IPS DF 19.7 (cell line): Measurements from ENCODE around the gene PIANP.
A peak's percentile ranks its signal among the peaks of the same experiment; 100 is the strongest.
"Not testable (repeated sequence)": the region's sequence is repeated elsewhere in the genome, so short reads cannot be mapped to it uniquely, and the experiment has no call there.

Experiments used
- DNase-seq: peaks from one replicate; pipeline ENCODE4 v3.0.0-alpha.2; 2013; ENCODE audit warnings: low read depth, low spot score

PIANP gene, protein sequence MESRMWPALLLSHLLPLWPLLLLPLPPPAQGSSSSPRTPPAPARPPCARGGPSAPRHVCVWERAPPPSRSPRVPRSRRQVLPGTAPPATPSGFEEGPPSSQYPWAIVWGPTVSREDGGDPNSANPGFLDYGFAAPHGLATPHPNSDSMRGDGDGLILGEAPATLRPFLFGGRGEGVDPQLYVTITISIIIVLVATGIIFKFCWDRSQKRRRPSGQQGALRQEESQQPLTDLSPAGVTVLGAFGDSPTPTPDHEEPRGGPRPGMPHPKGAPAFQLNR

DNA sequence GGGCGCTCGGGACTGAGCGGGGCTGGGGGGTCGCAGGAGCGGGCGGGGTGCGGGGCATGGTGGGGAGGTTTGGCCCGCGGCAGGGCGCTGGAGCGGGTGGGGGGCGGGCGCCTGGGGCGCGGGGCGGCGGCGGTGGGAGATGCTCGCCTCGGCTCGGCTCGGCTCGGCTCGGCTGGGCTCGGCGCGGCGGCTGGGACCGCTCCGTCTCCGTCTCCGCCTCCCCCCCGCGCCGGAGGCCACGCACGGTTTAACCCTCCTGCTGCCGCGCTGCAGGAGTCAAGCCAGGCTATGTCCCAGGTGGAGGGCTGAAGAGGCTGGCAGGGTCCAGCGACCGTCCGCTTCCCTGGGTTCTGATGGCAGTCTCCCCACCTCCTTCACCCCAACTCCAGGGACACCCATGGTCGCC is at the start of gene PIANP:
Gene PIANP (minus strand): TSS at position 170 of the 406 bp plus-strand sequence. CDS start 2,754 bp downstream, outside the sequence.
- no peak for DNase-seq

DNA sequence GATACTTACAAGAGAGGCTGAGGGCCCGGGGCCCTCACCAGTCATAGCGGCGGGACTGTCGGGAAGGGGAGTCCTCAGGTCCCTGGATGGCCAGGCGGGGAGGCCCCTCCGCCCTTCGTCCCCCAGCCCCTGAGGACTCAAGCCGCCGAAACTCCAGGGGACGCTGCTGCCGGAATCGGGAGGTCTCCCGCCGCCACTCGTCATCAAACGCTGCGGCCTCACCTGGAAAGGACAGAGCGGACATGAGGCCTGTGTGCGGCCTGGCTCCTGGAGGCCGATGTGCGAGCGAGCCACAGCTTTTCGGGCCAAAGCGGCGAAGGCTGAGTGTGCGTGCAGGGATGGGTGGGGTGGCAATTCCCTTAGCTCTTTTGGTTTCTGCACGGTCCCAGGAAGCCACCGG is 48.1 kb upstream of the PIANP start:
- no peak for DNase-seq

DNA sequence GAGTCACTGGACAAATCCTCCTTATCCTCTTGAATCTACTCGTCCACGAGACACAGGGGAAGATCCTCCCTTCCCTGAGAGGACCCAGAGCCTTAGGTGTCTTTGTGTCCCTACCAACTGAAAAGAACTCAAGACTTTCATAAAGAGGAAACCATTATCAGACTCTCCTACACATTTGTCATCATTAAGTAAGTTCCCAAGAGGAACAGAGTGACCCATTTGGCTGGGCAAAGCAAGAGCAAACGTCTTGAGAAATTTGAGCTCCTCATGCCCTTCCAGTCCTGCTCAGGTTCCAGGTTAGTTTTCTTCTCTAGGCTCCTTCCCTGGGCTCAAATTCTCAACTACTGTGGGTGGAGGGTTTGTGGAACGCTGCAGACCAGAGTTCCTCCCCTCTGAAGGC is 46.6 kb upstream of the PIANP start:
- no peak for DNase-seq

DNA sequence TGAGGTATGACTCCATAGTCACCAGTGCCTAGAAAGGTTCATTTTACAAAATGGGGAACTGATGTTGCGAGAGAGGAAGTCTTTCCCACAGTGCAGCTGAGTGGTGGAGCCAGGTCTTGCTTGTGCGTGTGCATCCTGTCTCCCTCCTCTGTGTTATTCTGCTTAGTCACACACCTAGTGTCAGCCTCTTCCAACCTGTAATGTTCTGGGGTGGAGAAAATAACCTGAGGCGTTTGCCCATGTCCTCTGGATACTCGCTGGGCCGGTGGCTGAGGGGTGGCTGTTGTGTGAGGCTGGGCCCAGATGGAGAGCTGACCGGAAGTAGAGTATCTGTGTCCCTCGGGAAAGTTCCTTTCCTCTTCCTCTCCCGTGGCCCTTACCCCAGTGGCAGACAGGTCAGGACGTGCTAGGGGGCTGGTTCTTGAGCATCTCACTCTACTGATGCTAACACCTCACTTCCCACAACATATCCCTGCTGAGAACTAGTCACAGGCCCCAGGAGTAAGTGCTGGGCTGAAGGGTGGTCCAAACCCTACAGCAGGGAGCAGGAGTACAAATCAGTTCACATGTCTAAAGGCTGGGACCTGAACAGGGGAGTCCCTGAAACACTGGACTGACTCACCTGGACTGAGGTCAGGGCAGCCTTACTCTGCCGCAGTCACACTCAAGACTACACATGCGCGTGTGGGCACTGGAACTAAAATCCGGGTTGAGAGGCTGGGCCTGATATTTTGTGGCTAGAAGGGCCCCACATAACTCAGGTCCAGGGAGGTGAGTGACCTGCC is 45.3 kb upstream of the PIANP start:
- DNase-seq, result no peak

DNA sequence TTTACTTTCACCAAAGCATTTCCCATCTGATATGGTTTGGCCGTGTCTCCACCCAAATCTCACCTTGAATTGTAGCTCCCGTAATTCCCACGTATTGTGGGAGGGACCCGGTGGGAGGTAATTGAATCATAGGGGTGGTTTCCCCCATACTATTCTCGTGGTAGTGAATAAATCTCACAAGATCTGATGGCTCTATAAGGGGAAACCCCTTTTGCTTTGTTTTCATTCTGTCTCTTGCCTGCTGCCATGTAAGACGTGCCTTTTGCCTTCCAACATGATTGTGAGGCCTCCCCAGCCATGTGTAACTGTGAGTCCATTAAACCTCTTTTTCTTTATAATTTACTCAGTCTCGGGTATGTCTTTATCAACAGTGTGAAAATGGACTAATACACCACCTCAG is 42.7 kb upstream of the PIANP start:
- DNase-seq, result not testable (repeated sequence)

DNA sequence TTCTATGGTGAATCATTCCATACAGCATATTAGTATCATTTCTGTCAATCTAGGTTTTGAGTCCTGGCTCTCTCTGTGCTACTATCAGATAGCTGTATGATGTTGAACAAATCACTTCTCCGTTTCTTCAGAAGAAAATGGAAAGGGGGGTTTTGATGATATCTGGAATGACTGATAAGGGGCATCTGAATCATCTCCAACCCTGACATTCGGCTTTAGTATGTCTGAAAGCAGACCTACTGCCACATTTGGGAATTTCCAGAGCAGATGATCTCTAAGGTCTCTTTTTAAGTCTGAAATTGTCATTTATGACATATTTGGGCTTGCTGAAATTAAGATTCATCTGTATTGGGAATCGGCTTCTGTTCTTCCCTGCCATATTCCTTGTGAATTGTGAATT is 42.2 kb upstream of the PIANP start:
- no peak for DNase-seq

DNA sequence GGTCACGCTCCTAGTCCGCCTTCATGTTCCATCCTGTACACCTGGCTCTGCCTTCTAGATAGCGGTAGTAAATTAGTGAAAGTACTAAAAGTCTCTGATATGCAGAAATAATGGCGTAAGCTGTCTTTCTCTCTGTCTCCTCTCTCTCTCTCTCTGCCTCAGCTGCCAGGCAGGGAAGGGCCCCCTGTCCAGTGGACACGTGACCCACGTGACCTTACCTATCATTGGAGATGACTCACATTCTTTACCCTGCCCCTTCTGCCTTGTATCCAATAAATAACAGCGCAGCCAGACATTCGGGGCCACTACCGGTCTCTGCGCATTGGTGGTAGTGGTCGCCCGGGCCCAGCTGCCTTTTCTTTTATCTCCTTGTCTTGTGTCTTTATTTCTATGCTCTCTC is 41.5 kb upstream of the PIANP start:
- DNase-seq, result not testable (repeated sequence)

DNA sequence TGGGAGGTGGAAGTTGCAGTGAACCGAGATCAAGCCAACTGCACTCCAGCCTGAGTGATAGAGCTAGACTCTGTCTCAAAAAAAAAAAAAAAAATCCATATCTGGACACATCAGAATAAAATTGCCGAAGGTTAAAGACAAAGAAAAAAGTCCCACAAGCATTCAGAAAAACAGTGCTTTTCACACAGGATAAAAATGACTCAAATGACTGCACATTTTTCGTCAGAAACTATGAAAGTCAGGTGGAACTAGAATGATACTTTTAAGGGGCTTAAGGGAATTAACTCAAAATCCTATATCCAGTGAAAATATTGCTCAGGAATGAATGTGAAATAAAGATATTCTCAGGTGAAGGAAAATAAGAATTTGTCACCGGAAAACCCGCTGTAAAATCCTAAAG is 36.1 kb upstream of the PIANP start:
- no peak for DNase-seq

DNA sequence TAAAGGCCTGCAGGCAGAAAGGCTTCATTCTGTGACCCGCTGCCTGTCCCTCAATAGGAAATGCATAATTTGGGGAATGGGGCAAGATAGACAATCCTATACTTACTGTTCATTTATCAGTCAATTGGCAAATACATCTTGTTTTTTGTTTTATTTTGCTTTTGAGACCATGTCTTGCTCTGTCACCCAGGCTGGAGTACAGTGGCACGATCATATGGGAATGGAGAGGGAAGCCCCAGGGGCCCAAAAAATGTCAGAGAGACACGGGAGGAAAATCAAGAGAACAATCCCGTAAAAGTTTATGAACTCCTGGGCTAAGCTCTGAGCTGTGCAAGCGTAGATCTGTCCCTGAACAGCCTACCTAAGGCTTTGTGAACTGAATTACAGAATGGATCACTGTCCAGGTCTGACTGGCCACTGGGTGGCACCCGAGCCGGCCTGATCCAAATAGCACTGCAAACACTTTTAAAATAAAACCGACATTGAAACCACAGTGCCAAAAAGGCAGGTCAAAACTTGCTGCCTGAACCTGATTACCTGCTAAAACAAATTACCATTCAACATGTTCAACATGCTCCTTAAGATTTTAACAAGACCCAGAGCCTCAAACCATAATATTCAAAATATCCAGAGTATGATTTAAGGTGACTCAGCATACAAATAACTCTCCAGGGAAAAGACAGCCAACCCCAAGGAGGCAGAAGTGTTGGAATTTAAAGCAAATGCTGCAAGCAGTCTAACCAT is 35.0 kb upstream of the PIANP start:
- no peak for DNase-seq

DNA sequence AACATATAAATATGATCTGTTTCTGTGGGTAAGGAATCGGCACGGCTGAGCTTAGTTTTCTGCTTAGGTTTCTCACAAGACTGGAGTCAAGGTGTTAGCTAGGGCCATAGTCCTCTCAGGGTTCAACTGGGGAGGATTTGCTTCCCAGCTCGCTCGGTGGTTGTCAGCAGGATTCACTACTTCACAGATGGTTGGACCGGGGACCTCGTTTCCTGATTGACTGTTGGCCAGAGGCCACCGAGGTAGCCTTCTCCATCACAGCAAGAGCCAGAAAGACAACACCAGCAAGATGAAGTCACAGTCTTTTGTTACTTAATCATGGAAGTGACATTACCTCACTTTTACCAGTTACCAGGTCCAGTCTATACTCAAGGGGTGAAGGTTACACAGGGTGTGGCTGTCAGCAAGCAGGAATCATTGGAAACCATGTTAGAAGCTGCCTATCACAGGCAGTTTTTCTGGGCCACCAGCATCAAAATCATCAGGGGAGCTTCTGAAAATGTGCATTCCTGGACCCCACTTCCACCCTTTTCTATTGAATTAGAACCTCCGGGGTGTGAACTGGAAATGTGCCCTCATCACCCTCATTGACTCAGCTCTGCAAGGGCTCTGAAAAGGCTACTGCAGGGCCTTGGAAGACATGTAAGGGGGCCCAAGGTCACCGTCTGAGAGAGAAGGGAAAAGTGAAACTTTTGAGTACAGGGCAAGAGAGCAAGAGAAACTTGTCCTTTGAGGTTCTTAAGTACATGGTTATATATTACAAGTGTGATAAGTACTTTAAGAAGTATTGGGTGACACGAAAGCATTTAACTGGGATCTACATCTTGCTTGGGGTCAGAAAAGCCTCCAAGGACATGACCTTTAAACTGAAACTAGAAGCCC is 34.1 kb upstream of the PIANP start:
- no peak for DNase-seq

DNA sequence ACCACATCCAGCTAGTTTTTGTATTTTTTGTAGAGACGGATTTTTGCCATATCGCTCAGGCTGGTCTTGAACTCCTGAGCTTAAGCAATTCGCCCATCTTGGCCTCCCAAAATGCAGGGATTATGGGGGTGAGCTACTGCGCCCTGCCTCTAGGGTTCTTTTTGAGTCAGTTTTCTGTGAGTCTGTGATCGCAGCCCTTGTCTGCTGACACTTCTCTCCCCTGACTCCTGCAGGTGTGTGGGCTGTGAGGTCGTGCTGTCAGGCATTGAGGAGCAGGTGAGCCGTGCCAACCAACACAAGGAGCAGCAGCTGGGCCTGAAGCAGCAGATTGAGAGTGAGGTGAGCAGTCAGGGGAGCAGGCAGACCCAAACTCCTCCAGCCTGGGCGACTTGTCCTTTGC is 29.6 kb upstream of the PIANP start:
- no peak for DNase-seq

DNA sequence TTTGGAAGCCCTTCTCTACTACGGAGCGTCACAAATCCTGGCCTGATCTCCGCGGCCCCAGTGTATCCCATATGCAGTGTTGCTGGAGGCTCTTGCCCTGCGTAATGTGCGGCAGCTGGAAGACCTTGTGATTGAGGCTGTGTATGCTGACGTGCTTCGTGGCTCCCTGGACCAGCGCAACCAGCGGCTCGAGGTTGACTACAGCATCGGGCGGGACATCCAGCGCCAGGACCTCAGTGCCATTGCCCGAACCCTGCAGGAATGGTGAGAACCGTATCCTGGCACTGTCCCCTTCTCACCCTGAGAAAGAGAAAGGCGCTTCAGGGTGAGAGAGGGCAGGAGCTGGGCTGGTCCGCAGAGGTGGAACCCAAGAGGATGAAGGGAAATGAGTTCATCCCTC is 28.6 kb upstream of the PIANP start:
- DNase-seq, result no peak

DNA sequence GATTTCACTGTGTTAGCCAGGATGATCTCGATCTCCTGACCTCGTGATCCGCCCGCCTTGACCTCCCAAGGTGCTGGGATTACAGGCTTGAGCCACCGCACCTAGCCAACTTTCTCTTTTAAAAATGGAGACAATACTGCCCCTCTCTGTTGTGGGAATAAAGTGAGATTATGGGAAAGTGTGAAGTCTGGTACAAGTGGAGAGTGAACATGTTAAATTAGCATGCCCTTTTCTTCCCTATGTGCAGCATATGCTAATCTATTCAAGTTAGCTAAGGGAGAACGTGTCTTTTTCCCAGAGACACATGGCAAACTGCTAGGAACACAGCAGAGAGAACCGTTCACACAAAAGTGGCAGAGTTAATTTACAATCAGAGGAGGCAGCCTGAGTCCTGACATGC is 24.7 kb upstream of the PIANP start:
- no peak for DNase-seq

DNA sequence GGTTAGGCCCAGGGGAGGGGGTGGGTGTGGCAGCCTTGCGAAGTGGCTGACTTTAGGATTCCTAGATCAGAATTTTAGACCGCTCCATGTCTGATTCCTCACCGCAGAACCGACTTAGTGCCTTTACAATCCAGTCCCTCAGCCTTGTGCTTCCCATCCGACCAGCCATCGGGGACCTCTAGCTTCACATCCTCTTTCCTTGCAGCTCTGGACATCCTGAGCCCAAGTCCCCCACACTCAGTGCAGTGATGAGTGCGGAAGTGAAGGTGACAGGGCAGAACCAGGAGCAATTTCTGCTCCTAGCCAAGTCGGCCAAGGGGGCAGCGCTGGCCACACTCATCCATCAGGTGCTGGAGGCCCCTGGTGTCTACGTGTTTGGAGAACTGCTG is 23.8 kb upstream of the PIANP start:
- DNase-seq, result no peak

DNA sequence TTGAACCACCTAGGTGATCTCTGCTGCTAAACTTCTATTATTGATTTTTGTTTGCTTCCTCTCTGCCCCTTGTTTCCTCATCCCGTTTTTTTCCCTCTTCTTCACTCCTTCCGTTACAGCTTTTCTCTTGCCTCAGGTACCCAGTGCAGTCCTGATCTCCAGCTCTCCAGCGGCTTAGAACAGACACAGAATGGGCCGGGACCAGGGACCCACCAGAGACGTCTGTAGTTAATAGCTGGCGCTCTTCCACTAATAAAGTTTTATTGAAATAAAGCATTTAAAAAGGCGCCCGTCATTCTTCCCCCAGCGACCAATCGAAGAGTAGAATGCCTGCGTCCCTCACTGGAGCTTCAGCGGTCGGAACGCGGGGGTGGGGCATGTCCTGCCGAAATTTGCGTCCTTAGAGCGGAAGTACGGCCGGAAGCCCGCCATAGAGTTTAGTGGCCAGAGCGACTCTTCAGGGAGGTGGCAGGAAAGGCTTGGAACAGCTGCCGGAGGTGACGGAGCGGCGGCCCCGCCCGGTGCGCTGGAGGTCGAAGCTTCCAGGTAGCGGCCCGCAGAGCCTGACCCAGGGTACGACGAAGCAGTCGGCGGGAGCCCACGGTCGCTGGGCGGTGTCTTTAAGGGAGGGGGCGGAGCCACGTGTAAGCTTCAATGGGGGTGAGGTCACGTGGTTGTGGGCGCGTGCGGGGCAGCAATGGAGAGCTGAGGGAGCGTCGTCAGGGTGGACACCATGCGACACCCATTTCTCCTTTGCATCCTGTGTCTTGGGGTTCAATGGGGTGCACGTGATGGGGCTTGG is 23.2 kb upstream of the PIANP start, which contains the start of gene COPS7A:
Gene COPS7A (plus strand): TSS at position 440 of the 802 bp plus-strand sequence. CDS start 611 bp downstream, outside the sequence.
- peak; percentile 99 for DNase-seq

DNA sequence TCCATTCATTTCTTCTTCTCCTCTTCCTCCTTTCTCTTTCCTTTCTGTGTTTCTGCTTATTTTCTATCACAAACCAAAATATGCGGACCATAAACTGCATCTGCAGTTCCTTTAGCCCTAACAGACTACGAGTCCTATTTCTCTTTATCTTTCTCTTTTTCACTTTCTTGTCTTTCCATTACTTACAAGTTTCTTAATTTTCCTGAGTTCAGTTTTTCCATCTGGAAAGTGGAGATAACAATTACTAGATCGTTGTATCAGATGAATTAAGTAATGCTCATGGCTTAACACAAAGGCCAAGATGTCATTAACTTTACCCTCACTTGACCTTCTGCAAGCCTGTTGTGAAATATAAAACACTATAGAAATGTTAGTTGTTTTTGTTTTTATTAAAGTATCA is 22.2 kb upstream of the PIANP start:
- DNase-seq, result no peak

DNA sequence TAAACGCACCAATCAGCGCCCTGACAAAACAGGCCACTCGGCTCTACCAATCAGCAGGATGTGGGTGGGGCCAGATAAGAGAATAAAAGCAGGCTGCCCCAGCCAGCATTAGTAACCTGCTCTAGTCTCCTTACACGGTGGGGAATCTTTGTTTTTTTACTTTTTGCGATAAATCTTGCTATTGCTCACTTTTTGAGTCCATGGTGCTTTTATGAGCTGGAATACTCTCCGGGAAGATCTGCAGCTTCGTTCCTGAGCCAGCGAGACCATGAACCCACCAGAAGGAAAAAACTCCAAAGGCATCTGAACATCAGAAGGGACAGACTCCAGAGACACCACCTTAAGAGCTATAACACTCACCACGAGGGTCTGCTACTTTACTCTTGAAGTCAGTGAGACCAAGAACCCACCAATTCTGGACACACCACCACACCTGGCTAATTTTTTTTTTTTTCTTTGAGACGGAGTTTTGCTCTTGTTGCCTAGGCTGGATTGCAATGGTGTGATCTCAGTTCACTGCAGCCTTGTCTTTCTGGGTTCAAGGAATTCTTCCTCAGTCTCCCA is 16.3 kb upstream of the PIANP start:
- no peak for DNase-seq

DNA sequence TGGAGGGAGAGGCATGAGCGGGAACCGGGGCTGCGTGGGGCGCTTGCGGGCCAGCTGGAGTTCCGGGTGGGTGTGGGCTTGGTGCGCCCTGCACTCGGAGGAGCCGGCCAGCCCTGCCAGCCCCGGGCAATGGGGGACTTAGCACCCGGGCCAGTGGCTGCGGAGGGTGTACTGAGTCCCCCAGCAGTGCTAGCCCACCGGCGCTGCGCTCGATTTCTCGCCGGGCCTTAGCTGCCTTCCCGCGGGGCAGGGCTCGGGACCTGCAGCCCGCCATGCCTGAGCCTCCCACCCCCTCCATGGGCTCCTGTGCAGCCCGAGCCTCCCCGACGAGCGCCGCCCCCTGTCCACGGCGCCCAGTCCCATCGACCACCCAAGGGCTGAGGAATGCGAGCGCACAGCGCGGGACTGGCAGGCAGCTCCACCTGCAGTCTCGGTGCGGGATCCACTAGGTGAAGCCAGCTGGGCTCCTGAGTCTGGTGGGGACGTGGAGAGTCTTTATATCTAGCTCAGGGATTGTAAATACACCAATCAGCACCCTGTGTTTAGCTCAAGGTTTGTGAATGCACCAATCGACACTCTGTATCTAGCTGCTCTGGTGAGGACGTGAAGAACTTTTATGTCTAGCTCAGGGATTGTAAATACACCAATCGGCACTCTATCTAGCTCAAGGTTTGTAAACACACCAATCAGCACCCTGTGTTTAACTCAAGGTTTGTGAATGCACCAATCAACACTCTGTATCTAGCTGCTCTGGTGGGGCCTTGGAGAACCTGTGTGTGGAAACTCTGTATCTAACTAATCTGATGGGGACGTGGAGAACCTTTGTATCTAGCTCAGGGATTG is 15.6 kb upstream of the PIANP start:
- DNase-seq, result not testable (repeated sequence)

DNA sequence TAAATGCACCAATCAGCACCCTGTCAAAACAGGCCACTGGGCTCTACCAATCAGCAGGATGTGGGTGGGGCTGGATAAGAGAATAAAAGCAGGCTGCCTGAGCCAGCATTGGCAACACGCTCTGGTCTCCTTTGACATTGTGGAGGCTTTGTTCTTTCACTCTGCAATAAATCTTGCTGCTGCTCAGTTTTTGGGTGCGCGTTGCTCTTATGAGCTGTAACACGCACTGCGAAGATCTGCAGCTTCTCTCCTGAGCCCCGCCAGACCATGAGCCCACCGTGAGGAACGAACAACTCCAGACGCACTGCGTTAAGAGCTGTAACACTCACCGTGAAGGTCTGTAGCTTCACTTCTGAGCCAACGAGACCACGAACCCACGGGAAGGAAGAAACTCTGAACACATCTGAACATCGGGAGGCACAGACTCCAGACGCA is 8.4 kb upstream of the PIANP start:
- DNase-seq, result no peak
